ENCODE data around the gene DDX6.

- TF ChIP-seq CTCF (IDR thresholded peaks at IDR 0.05) (no peak), POLR2A (IDR thresholded peaks at IDR 0.05) (no peak)
Measured at GRCh38 chr11:118807800-118808778, 17.1 kb upstream of the DDX6 start.
